D341Med (cell line): ENCODE measurements around the gene SERTAD3.
A peak's percentile ranks its signal among the peaks of the same experiment; 100 is the strongest.
"Not testable (repeated sequence)": the region's sequence is repeated elsewhere in the genome, so short reads cannot be mapped to it uniquely, and the experiment has no call there.

Source experiments
- DNase-seq: peaks from one replicate; pipeline ENCODE4 v3.0.0; 2012; ENCODE audit warnings: low spot score

The SERTAD3 gene, protein sequence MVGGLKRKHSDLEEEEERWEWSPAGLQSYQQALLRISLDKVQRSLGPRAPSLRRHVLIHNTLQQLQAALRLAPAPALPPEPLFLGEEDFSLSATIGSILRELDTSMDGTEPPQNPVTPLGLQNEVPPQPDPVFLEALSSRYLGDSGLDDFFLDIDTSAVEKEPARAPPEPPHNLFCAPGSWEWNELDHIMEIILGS

GRCh38 chr19:40444000-40444824 lies at the start of gene SERTAD3:
Gene SERTAD3, minus strand, starts transcription at chr19:40444335. Its CDS starts 2,255 bp downstream, at chr19:40442080.
- DNase-seq, result peak; percentile 97

DNA sequence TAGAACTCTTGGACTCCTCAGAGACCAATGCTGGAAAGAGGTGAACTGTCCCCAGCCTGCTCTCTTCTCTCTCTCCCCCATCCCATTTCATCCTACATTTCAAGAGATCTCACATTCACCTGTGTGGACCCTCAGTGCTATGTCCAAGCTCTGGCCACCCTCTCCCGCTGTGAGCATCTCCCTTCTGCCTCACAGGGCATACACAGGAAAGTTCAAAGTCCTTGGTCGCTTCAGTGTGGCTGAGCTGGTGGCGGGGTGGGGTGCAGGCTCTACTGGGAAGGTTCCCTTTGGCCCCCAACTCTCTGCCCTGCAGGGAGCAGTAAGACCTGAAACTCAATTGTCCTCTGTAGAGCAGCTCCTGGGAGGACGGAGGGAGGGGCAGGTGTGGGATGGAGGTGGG lies 49.6 kb upstream of the SERTAD3 start:
- DNase-seq, result no peak

GRCh38 chr19:40492274-40492673 lies 48.1 kb upstream of the SERTAD3 start:
- no peak for DNase-seq

DNA sequence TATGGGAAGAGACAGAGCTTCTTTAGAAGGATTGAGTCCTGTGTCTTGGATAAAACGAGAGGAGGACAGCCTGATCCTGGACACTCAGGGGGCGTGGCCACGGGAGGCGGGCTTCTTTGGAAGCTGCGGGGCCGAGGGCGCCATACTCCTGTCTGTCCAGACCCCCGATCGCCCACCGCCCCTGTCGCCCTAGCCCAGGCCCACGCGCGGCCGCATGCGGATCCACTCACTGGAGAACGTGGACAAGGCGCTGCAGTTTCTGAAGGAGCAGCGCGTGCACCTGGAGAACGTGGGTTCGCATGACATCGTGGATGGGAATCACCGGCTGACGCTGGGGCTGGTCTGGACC lies 45.7 kb upstream of the SERTAD3 start:
- DNase-seq, result no peak

DNA sequence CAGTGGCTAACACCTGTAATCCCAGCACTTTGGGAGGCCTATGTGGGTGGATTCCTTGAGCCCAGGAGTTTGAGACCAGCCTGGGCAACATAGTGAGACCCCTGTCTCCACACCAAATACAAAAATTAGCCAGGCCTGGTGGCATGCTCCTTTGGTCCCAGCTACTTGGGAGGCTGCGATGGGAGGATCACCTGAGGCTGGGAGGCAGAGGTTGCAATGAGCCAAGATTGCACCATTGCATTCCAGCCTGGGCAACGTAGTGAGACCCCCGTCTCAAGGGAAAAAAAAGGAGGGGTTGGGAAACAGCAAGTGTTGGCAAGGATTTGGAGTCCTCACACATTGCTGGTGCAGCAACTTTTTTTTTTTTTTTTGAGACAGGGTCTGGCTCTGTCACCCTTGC lies 41.9 kb upstream of the SERTAD3 start:
- no peak for DNase-seq

DNA sequence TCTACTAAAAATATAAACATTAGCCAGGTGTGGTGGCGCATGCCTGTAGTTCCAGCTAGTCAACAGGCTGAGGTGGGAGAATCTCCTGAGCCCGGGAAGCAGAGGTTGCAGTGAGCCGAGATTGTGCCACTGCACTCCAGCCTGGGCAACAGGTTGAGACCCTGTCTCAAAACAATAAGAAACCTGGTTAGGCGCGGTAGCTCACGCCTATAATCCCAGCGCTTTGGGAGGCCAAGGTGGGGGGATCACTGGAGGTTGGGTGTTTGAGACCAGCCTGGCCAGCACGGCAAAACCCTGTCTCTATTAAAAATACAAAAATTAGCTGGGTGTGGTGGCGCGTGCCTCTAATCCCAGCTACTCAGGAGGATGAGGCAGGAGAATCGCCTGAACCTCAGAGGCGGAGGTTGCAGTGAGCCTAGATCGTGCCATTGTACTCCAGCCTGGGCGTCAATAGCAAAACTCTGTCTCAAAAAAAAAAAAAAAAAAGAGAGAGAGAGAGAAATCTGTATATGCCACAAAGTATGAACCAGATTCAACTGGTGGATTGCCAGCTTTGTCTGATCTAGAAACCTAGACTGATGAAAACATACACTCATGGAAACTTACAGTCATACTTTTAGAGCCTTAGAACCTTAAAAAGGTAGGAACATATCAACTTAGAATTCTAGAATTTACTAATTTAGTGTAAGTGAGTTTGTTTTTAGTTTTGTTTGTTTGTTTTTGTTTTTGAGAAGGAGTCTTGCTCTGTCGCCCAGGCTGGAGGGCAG lies 31.9 kb upstream of the SERTAD3 start:
- DNase-seq, result not testable (repeated sequence)

- no peak for DNase-seq
Measured at GRCh38 chr19:40474737-40475136, 30.6 kb upstream of the SERTAD3 start.

DNA sequence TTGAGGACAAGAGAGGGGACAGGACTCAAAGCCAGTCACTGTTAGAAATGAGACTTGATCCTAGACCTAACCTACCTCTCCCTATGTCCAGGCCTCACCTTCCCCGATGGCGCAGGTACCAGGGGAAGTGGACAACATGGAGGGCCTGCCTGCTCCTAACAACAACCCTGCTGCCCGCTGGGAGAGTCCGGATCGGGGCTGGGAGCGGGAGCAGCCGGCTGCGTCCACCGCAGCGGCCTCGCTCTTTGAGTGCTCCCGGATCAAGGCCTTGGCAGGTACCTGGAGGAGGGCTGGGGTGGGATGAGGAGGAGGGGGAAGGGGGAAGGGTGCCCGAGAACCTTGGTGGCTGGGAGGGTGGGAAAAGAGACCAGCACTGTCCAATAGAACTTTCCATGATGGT lies 28.4 kb upstream of the SERTAD3 start:
- DNase-seq, result no peak

DNA sequence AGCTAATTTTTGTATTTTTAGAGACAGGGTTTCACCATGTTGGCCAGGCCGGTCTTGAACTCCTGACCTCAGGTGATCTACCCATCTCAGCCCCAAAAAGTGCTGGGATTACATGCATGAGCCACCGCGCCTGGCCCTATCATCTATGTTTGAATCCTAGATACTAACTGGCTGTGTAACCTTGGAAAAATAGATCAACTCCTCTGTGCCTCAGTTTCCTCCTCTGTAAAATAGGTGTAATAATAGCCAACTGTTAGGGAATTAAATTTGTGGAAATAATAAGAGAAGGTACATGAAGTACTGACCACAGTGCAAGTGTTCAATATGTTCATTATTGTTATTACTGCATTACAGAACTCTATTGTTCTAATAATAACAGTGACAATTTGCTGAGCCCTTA lies 27.0 kb upstream of the SERTAD3 start:
- no peak for DNase-seq

DNA sequence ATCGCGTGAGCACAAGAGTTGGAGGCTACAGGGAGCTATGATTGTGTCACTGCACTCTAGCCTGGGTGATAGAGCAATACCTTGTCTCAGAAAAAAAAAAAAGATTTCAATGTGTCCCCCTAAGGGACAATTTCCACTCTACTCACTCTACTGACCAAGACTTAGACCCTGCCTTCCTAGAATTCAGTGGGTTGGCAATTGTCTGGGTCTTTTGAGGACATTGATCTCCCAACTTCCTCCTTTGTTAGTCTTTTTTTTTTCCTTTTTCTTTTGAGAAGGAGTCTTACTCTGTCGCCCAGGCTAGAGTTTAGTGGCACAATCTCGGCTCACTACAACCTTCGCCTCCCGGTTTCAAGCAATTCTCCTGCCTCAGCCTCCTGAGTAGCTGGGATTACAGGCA lies 24.9 kb upstream of the SERTAD3 start:
- no peak for DNase-seq

- DNase-seq, result peak; percentile 70
Measured at GRCh38 chr19:40466985-40467734, 23.0 kb upstream of the SERTAD3 start, which contains the start of gene SPTBN4. Gene SPTBN4, plus strand, starts transcription at chr19:40467001. Its CDS starts 5,621 bp downstream, at chr19:40472622.

DNA sequence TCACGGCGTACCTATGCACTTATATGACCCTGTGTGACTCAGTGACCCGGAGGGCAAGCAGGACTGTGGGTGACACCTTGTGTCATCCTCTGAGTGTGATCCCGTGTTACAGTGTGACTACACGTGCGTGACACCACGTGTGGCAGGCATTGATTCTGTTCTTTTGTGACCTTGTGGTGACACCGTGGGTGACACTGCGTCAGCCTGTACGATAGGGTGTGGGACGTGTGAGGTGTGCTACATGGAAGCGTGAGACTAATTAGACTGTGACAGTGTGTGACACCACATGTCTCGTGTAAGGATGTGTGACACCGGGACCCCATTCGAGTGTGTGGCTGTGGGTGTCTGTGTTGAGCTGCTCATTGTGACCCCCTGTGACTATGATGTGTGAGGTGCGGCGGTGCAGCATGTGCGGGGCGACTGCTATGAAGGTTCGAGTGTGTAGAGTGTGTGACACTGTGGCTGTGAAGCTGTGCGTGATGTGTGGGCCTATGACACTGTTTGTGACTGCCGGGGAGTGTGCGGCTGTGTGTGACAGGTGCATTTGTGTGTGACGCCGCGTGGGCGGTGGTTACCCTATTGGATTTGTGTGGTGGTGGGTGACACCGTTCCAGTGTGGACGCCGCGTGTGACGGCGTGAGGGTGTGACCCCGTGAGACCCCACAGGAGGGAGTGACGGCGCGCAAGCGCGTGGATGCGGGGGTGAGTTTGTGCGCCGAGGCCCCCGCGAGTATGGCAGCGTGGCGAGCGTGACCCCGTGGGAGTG lies 22.3 kb upstream of the SERTAD3 start:
- peak; percentile 27 for DNase-seq

- DNase-seq, result peak; percentile 97
Measured at GRCh38 chr19:40465557-40466218, 21.6 kb upstream of the SERTAD3 start, which contains the start of gene BLVRB. Gene BLVRB, minus strand, starts transcription at chr19:40465745. Its CDS starts 57 bp downstream, at chr19:40465688.

GRCh38 chr19:40465025-40465556 lies 21.0 kb upstream of the SERTAD3 start:
- no peak for DNase-seq

DNA sequence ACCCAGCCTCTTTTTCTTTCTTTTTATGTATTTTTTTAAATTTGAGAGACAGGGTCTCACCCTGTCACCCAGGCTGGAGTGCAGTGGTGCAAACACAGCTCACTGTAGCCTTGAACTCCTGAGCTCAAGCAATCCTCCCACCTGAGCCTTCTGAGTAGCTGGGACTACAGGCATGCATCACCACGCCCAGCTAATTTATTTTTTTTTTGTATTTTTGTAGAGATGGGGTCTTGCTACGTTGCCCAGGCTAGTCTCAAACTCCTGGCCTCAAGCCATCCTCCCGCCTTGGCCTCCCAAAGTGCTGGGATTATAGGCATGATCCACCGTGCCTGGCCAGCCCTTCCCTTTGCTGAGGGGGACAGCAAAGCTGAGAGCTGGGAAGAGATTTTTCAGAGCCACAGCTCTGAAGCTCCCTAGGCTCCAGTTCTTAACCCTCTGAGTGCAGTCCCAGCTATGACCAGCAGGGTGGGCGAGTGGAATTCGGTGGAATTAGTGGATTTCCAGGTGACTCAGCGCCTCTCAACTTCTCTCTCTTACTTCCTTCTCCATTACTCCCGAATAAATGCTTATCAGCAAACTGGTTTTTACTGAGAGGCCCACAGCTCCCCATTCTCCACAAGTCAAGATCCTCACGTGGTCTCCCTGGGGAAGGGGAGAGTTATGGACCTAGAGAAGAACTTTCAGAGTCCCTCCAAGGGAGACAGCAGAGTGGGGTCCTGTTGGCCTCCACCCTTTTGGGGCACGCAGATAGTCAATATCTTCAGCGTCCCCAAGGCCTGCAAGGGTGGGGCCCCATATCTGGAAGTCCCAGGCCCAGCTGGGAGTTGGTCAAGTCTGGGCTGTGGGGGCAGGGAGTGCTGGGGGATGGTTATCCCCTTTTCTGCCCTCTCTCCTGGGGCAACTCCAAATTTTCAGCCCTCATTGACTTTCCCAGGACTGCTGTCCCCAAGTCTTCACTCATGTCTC lies 20.2 kb upstream of the SERTAD3 start:
- peak; percentile 74 for DNase-seq

- not testable (repeated sequence) for DNase-seq
Measured at GRCh38 chr19:40463587-40464037, 19.5 kb upstream of the SERTAD3 start.

- DNase-seq, result no peak
Measured at GRCh38 chr19:40461669-40462221, 17.6 kb upstream of the SERTAD3 start.

DNA sequence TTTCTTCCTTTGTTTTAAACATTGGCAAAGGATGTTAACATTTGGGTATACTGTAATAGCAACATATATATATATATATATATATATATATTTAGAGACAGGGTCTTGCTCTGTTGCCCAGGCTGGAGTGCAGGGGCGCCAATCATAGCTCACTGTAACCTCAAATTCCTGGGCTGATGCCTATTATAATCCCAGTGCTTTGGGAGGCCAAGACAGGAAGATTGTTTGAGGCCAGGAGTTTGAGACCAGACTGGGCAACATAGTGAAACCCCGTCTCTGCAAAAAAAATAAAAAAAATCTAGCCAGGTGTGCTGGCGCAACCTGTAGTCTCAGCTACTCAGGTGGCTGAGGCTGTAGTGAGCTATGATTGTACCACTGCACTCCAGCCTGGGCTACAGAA lies 16.1 kb upstream of the SERTAD3 start:
- no peak for DNase-seq

DNA sequence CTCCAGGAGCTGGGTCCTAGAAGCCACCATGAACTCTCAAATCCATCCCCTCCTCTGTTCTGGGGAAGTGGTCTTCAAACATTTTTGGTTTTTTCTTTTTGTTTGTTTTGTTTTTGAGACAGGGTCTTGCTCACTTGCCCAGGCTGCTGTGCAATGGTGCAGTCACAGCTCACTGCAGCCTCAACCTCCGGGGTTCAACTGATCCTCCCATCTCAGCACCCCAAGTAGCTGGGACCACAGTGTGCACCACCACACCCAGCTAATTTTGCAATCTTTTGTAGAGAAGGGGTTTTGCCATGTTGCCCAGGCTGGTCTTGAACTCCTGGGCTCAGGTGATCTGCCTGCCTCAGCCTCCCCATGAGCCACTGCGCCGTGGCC lies 14.5 kb upstream of the SERTAD3 start:
- DNase-seq, result no peak
